GM21360 (cell line): ENCODE measurements around the gene KRTAP4-6.
"Not testable (repeated sequence)": the region's sequence is repeated elsewhere in the genome, so short reads cannot be mapped to it uniquely, and the experiment has no call there.

ENCODE experiments used
- ATAC-seq: cut with Tn5 transposase; IDR thresholded peaks from one replicate; pipeline ENCODE4 v1.9.1; 2021; ENCODE audit warnings: mild to moderate bottlenecking, moderate library complexity; ENCODE audit not compliant: unreplicated experiment

Gene KRTAP4-6

DNA sequence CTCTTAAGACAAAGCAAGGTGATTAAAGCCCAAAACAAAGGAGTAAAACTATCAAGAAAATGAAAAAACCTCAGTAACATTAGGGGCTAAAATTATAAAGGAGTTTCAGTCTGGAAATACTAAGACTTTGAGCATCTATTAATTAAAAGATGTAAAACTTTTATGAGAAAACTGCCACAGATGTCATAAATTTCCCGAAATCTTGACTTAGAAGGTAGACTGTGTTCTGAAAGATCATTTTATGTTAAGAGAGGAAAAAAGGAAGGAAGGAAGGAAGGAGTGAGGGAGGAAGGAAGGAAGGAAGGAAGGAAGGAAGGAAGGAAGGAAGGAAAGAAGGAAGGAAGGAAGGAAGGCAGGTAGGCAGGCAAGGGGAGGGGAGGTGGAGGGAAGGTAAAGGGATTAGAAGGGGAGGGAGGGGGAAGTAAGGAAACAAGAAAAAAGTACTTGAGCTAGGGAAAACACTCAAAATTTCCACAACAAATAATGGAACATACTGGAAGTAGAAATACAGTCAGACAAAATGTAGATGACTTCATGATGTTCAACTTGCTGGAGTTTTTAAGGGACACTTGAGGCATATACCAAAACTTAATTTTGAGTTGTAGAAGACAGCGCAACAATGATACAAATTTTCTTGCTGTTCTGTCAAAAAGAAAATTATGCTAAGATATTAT lies 7.3 kb upstream of the KRTAP4-6 start:
- no peak for ATAC-seq

DNA sequence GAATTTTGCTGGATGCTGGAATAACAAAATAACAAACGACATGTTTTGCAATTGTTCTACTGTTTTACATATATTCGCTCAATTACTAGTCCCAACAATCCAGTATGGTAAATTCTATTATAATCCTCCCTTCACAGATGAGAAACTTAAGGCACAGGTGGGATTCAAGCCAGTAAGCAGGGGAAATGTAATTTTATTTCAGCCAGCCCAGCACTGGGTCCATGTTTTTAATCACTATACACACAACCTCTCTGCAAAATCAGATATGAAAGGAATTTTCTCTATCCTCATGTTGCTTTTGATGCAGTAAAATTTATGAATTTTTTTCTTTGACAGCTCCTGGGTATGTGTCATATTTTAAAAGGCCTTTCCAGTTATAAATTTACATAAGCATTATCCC lies 4.9 kb upstream of the KRTAP4-6 start:
- no peak for ATAC-seq

DNA sequence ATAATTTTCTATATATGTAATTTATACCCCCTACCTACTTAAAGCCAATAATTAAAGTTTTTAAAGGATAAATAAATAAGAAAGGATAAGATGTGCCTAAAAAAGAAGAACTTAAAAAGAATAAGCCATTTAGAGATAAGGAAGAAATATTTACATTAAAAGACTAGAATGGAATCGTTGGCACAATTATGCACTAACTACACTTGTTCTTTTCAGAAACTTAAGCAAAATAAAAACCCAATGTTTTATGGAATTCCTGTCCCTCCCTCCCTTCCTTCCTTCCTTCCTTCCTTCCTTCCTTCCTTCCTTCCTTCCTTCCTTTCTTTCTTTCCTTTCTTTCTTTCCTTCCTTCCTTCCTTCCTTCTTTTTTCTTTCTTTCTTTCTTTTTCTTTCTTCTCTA lies 4.5 kb upstream of the KRTAP4-6 start:
- ATAC-seq = no peak

DNA sequence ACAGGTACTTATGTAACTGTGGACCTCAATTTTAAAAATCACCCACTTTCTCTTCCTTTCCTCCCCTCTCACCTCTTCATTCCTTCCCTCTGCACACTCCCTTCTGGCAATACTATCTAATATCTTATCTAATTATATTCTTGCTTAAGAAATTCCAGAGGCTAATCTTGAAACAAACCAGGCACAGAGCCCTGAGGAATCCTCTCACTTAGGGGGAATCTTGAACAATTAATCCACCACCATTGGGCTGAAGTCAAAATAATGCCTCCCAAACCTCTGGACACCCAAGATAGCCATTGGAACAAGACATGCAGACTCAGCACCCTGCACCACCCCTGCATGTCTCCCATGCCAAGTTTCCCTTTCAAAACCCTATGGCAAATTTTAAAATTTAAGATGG lies 1.0 kb upstream of the KRTAP4-6 start:
- ATAC-seq = no peak

DNA sequence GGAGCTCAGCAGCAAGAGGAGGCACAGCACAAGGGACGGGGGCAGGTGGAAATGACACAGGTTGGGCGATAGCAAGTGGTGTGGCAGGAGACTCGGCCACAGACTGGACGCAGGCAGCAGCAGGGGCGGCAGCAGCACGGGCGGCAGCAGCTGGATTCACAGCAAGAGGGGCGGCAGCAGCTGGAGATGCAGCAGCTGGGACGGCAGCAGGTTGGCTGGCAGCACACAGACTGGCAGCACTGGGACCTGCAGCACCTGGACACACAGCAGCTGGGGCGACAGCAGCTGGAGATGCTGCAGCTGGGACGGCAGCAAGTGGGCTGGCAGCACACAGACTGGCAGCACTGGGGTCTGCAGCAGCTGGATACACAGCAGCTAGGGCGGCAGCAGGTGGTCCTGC lies 479 bp downstream of the KRTAP4-6 start:
- ATAC-seq = not testable (repeated sequence)

DNA sequence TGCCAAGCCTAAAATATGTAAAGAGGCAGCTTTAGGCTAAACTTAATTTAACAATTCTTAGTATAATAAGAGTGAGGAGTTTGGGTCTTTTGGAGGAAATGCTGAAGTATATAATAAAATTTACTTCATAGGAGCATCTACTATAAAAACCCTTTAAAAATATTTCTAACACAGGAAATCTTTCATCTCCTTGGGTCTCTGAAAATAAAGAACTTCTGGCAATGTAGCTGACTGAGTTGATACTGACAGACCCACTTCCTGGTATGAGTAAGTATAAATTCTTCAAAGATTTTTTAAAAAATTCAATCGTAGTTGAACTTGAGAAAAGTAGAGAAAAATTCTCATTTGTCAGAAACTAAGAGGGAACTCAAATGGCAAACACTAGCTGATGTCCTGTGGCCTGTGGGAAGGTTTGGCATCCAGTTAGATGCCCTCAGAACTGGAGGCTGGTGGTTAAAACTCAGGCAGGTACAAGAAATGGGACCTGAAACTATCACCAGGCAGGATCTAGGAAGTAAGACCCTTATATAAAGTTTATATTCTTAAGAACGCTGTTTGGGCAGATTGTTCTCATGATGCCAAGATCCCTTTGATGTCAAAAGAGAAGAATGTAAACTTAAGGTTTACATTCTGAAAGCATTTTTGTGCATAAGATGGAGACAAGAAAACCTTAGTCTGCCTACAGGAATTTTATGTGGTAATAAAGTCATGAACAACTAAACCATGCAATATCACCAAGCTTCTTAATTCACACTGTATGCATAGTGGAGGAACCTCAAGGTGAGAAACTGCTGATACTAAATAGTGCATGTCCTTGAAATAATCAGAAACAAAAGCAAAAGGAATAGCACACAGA lies 6.2 kb downstream of the KRTAP4-6 start:
- ATAC-seq = no peak

DNA sequence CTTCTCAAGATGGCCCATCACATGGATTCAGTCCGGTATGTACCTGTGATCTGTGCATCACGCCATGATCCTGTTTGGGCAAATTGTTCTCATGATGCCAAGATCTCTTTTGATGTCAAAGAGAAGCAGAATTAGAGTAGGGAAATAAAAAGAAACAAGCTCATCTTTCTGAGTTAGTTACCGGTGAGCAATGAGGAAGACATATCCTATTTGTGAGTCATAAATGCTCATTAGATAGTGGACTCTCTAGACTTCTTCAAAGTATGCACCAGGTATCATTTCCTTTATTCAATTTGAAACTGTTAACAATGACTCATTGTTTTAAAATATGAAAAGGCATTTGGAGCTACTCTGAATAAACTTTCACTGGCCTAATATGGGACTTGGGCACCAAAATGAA lies 8.4 kb downstream of the KRTAP4-6 start:
- ATAC-seq = no peak

DNA sequence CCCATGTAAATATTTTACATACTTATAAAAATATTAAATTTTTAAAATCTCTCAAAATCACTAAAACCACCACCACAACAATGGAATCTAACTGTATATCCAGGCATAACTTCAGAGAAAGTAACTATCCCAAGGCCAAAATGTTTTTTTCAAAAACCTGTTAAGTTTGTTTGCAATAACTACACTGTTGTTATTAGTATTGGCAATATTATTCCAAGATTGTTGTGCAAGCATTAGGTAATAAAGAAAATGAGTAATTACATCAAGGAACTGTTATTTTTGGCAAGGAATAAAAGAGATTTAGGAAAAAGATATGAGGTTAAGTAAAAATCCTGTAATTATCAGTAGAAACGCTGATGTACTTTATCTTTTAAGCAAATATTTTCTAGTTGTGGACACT lies 13.0 kb downstream of the KRTAP4-6 start:
- no peak for ATAC-seq

DNA sequence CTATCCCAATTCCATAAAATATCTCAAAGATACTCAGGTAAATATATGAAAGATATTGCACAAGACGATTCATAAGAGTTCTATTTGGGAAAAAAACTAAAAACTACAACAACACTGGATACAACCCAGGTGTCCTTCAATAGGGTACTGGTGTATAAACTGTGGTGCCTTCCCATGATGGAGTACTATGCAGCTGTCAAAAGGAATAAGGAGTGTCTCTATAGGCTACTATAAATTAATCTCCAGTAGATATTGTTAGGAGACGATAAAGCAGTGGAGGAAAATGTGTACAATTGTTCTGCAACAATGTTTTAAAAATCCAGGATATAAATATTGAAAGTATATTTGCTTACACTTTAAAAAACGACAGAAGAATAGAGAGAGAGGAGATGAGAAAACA lies 13.9 kb downstream of the KRTAP4-6 start:
- ATAC-seq = no peak

DNA sequence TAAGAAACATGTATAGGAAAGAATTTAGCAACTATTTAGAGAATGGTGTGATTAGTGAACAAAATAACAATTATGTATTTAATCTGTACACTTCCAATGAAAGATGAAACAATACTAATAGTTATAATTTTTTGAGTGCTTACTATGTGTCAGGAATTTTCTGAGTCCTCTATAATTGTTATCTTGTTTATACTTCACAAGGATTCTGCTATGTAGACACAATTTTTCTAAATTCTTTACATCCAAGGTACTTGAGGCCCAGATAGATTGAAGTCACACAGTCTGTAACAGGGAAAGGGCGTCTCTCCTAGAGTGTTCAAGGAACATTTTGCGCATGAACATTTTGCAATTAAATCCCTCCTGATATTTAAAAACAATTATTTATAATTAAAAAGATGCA lies 15.3 kb downstream of the KRTAP4-6 start:
- no peak for ATAC-seq

DNA sequence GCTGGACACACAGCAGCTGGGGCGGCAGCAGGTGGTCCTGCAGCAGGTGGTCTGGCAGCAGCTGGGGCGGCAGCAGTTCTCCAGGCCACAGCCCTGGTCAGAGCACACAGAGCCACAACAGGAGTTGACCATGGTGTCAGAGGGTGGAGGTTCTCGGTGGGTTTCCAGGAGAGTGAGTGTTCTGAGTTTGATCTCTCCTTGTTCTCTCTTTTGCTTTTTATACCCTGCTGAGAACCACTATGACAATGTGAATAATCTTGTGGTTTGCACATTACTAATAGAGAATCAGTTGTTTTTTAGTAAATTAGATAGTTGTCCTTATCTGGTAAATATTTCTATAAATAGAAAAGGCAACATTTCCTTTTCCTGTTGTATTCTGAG lies 16.4 kb downstream of the KRTAP4-6 start, which contains the start of gene KRTAP4-12:
KRTAP4-12 (minus strand) TSS at position 192 of the 381 bp plus-strand sequence; CDS start at position 132, 60 bp downstream.
- ATAC-seq = not testable (repeated sequence)

DNA sequence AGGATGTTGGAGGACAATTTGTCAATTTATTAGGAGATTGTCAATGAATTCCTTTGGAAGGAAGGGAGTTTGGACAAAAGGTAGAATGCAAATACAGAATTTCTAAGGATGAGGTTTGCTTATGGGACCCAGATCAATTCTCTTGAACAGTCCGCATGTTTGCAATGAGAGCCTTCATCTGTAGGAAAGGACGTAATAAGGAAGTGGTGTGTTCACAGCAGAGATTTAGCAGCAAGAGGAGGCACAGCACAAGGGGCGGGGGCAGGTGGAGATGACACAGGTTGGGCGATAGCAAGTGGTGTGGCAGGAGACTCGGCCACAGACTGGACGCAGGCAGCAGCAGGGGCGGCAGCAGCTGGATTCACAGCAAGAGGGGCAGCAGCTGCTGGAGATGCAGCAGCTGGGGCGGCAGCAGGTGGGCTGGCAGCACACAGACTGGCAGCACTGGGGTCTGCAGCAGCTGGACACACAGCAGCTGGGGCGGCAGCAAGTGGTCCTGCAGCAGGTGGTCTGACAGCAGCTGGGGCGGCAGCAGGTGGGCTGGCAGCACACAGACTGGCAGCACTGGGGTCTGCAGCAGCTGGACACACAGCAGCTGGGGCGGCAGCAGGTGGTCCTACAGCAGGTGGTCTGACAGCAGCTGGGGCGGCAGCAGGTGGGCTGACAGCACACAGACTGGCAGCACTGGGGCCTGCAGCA lies 16.9 kb downstream of the KRTAP4-6 start:
- ATAC-seq = not testable (repeated sequence)

DNA sequence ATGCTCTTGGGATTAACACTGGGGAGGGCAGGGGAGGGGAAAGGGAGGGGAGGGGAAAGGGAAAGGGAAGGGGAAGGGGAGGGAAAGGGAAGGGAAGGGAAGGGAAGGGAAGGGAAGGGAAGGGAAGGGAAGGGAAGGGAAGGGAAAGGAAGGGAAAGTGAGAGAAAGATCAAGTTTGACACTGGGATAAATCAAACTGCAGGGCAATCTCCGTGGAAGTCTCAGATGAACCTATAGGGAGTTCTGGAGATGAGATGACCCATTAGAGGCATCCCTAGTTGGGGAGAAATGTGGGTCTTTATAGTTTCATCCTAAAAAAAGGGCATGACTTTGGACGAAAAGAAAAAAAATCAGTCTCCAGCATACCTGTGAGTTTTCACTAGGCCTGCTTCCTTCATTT lies 18.6 kb downstream of the KRTAP4-6 start:
- ATAC-seq = no peak

DNA sequence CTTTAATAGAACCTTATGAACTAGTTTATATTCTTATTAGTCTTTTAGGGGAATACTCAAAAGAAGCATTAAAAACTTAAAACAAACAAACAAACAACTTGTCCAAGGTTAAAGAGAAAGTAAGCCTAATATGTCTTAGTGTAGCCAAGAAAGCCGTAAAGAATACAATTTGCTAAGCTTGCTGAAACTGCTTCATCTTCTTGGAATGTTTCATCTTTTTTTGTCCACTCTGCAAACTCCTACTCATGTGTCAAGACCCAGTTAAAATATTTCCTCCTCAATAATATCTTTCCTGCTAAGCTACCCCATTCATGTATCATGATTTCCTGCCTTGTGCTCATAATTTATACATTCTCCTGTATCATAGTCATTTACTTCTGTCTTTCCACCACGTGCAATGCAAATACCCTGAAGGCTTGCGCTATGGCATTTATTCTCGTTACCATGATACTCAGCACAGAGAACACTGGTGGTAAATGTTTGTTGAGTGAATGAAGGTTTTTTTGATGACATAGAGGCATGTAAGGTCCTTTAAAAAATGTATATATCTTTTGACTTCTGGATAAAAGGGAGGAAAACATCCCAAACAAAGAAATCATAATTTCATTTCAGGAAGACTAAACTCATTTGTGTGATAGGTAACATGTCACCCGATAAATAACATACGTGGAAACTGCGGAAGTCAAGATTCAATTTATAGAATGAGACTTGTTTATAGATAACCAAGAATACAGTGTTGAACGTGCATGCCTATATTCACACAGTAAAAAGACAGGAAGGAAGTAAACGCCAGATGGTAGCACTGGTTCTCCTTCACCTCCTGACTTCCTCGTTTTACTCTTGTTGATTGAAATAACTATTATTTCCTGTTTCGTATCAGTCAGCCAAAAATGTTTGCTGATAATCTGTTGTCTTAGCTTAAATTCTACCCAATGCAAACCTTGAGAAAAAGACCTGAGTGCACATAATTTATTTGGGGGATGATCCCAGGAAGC lies 20.4 kb downstream of the KRTAP4-6 start:
- not testable (repeated sequence) for ATAC-seq

DNA sequence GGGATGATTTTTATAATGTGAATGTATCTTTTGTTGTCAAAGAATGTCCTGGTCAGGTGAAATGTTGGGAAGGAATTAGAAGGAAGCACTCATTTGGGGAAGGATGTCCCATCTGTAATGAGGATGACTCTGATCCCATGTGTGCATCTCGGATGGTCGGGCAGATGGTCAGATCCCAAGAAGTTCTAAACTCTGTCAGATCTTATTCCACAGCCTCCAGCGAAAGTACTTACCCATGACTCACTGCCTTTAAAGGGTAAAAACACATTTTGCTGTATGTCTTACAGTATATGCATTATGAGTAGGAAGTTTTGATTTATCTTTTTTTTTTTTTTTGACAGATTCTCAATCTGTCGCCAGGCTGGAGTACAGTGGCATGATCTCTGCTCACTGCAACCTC lies 21.6 kb downstream of the KRTAP4-6 start:
- no peak for ATAC-seq

DNA sequence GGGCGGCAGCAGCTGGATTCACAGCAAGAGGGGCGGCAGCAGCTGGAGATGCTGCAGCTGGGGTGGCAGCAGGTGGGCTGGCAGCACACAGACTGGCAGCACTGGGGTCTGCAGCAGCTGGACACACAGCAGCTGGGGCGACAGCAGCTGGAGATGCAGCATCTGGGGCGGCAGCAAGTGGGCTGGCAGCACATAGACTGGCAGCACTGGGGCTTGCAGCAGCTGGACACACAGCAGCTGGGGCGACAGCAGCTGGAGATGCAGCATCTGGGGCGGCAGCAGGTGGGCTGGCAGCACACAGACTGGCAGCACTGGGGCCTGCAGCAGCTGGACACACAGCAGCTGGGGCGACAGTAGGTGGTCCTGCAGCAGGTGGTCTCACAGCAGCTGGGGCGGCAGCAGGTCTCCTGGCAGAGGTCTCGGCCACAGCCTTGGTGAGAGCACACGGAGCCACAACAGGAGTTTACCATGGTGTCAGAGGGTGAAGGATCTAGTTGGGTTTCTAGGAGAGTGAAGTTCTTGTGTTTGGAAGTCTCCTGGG lies 22.4 kb downstream of the KRTAP4-6 start, which contains the start of gene KRTAP4-11:
KRTAP4-11 (minus strand) TSS at position 528 of the 541 bp plus-strand sequence; CDS start at position 470, 58 bp downstream.
- ATAC-seq = not testable (repeated sequence)

DNA sequence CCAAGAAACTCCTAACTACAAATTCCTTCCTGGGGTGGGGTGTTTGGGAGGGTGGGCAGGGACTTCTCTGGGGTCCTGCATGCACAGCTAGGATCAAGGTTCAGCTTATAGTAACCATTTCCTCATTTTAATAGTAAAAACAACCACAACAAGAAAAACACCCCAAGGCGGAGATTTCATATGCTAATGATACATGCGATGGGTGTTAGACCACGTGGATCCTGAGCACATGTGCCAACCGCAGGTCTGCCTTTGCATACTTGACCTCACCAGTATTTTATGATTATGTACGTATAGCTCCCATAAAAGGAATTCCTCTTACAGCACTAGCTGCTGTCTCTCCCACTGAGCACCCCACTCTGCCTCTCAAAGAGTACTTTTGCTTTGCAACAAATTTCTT lies 24.0 kb downstream of the KRTAP4-6 start:
- no peak for ATAC-seq

DNA sequence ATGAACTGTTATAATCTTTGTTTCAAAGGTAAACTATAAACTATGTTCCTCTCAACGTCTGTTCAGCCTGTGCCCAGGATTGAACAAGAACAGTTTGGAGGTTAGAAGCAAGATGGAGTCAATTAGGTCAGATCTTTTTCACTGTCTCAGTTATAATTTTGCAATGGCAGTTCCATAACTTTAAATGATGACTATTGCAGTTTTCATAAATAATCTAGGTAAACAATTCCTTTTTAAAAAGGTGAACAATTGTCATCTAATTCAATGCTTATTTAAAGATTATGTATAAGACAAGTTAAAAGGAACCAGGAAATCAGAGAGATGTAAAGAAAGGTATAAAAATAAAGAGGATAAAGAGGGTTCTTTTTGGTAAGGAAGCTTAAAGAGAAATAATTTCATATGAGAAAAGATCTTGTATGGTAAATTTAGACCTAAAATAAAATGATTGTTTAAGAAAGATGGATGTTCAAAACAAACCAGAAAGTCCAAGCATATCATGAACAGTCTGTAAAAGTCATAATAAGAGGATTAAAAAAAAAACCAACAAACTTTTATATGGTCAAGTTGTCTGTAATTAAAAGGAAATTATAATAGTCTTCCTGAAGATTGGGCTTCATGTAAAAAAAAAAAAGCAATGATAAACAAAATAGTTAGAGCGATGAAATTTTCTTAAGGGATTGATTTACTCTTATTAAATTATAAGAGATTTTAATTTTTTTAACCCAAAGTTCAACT lies 29.0 kb downstream of the KRTAP4-6 start:
- no peak for ATAC-seq

DNA sequence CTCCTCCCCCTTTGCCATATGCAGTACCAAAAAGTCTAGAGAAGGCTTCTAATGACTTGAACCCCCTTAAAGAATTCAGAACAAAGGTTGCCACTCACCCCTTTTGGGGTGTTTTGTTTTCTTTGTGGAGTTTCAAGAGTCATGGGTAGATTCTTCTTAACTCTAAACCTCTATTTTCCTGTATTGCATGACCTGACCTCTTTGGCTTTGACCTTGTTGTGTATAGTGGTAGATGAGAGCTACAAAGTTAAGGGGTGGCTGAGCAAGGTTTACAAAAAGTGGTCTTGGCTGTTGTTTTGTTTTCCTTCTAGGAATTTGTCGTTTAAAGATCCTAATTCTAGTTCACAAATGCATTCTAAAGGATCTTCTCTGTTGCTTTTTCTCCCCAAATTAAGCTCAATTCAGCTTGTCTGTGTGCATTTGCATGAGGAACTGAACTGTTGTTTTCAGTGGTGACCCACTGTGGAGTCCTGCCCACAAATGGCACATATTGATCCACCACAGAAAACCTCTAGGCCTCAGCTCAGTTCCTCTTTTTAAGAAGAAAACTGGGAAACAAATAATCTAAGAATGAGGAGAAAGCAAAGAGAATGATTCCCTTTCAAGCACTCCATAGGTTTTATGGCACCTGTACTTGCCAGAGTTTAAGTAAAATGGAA lies 31.5 kb downstream of the KRTAP4-6 start:
- ATAC-seq = not testable (repeated sequence)
